H9 (cell line): ENCODE results near the gene INAFM1. TPM values are rescaled to one million over a fixed set of nuclear protein-coding genes. Genes with fewer than 3 reads are reported as not detected.
"Not testable (repeated sequence)": the region's sequence is repeated elsewhere in the genome, so short reads cannot be mapped to it uniquely, and the experiment has no call there.

Experiments
- DNase-seq: peaks from one replicate; pipeline ENCODE4 v3.0.0-alpha.2; 2017
- H2AFZ ChIP-seq: one replicate; pipeline ENCODE4 v1.6.1; 2013; ENCODE audit warnings: mild to moderate bottlenecking, low read length, control low read depth, moderate library complexity
- H2AK5ac ChIP-seq: 2 replicates; pipeline ENCODE4 v1.6.1; 2013; ENCODE audit warnings: low read length, control low read depth, mixed read lengths; ENCODE audit not compliant: insufficient read length
- H2BK120ac ChIP-seq: one replicate; pipeline ENCODE4 v1.6.1; 2013; ENCODE audit warnings: low read depth, mild to moderate bottlenecking, low read length, control low read depth, inconsistent platforms; ENCODE audit not compliant: poor library complexity, severe bottlenecking
- H2BK12ac ChIP-seq: 2 replicates; pipeline ENCODE4 v1.6.1; 2013; ENCODE audit warnings: low read length, control low read depth, mixed read lengths, low read depth; ENCODE audit not compliant: insufficient read length
- H2BK15ac ChIP-seq: 2 replicates; pipeline ENCODE4 v1.6.1; 2013; ENCODE audit warnings: low read depth, low read length, control low read depth
- H2BK20ac ChIP-seq: one replicate; pipeline ENCODE4 v1.6.1; 2013; ENCODE audit warnings: low read depth, mild to moderate bottlenecking, low read length, control low read depth, inconsistent platforms; ENCODE audit not compliant: poor library complexity, severe bottlenecking
- H2BK5ac ChIP-seq: 2 replicates; pipeline ENCODE4 v1.6.1; 2013; ENCODE audit warnings: low read length, control low read depth, mixed read lengths; ENCODE audit not compliant: insufficient read length
- H3K14ac ChIP-seq: 2 replicates; pipeline ENCODE4 v1.6.1; 2013; ENCODE audit warnings: low read length, control low read depth; ENCODE audit not compliant: insufficient read depth
- H3K18ac ChIP-seq: 2 replicates; pipeline ENCODE4 v1.6.1; 2013; ENCODE audit warnings: low read depth, mild to moderate bottlenecking, mixed read lengths, low read length, control low read depth; ENCODE audit not compliant: insufficient read length
- H3K23ac ChIP-seq: 2 replicates; pipeline ENCODE4 v1.6.1; 2013; ENCODE audit warnings: low read length, control low read depth, mixed read lengths, low read depth; ENCODE audit not compliant: insufficient read length
- H3K23me2 ChIP-seq: 2 replicates; pipeline ENCODE4 v1.6.1; 2013; ENCODE audit warnings: low read depth, mild to moderate bottlenecking, mixed read lengths, low read length, control low read depth; ENCODE audit not compliant: insufficient read length, poor library complexity, severe bottlenecking
- H3K27ac ChIP-seq: 2 replicates; pipeline ENCODE4 v1.5.1; 2013; ENCODE audit warnings: low read length, control low read depth, mixed read lengths, low read depth; ENCODE audit not compliant: insufficient read length
- H3K27me3 ChIP-seq: 2 replicates; pipeline ENCODE4 v1.6.1; 2013; ENCODE audit warnings: low read length, control low read depth, inconsistent platforms; ENCODE audit not compliant: insufficient read depth
- H3K4ac ChIP-seq: 2 replicates; pipeline ENCODE4 v1.6.1; 2013; ENCODE audit warnings: low read depth, mild to moderate bottlenecking, control low read depth, inconsistent platforms, low read length, moderate library complexity
- H3K4me1 ChIP-seq: 2 replicates; pipeline ENCODE4 v1.6.1; 2013; ENCODE audit warnings: low read length, control low read depth, inconsistent platforms; ENCODE audit not compliant: insufficient read depth
- H3K4me2 ChIP-seq: 2 replicates; pipeline ENCODE4 v1.6.1; 2013; ENCODE audit warnings: low read length, control low read depth, mixed read lengths; ENCODE audit not compliant: insufficient read length, insufficient read depth
- H3K56ac ChIP-seq: 2 replicates; pipeline ENCODE4 v1.6.1; 2013; ENCODE audit warnings: low read depth, mild to moderate bottlenecking, mixed read lengths, low read length, control low read depth; ENCODE audit not compliant: insufficient read length
- H3K79me1 ChIP-seq: 2 replicates; pipeline ENCODE4 v1.6.1; 2013; ENCODE audit warnings: low read depth, mild to moderate bottlenecking, moderate library complexity, low read length, control low read depth, inconsistent platforms; ENCODE audit not compliant: insufficient read depth, poor library complexity, severe bottlenecking
- H3K79me2 ChIP-seq: 2 replicates; pipeline ENCODE4 v1.6.1; 2013; ENCODE audit warnings: low read length, control low read depth, inconsistent platforms; ENCODE audit not compliant: insufficient read depth
- H3K9ac ChIP-seq: 2 replicates; pipeline ENCODE4 v1.6.1; 2013; ENCODE audit warnings: low read length, control low read depth, mixed read lengths; ENCODE audit not compliant: insufficient read length; ENCODE audit errors: extremely low read depth
- H3K9me3 ChIP-seq: one replicate; pipeline ENCODE4 v1.6.1; 2013; ENCODE audit warnings: low read depth, low read length, inconsistent platforms; ENCODE audit not compliant: control insufficient read depth
- H3T11ph ChIP-seq: one replicate; pipeline ENCODE4 v1.6.1; 2013; ENCODE audit warnings: mild to moderate bottlenecking, low read length, control low read depth, inconsistent platforms
- H4K20me1 ChIP-seq: one replicate; pipeline ENCODE4 v1.6.1; 2013; ENCODE audit not compliant: control insufficient read depth, insufficient read length, insufficient read depth
- H4K5ac ChIP-seq: 2 replicates; pipeline ENCODE4 v1.6.1; 2013; ENCODE audit warnings: low read depth, mild to moderate bottlenecking, mixed read lengths, low read length, control low read depth; ENCODE audit not compliant: insufficient read length
- H4K8ac ChIP-seq: replicated peaks from 2 replicates; pipeline ENCODE4 v1.6.1; 2013; ENCODE audit warnings: low read length, control low read depth, mixed read lengths, low read depth; ENCODE audit not compliant: insufficient read length
- H4K91ac ChIP-seq: 2 replicates; pipeline ENCODE4 v1.6.1; 2013; ENCODE audit warnings: low read depth, mild to moderate bottlenecking, moderate library complexity, mixed read lengths, low read length, control low read depth; ENCODE audit not compliant: insufficient read length
- H3K27ac Mint-ChIP-seq, 3 experiments: 2 replicates in 2 of 3; 3 replicates in 1 of 3; pipeline ENCODE4 v1.8.0; 2020 to 2021; ENCODE audit warnings: mixed read lengths in 3 of 3, mild to moderate bottlenecking in 1 of 3, moderate library complexity in 1 of 3
- H3K27me3 Mint-ChIP-seq: 2 replicates; pipeline ENCODE4 v1.8.0; 2021; ENCODE audit warnings: low read depth, mild to moderate bottlenecking, moderate library complexity, mixed read lengths
- H3K36me3 Mint-ChIP-seq, 3 experiments: 2 replicates in 2 of 3; 3 replicates in 1 of 3; pipeline ENCODE4 v1.8.0; 2020 to 2021; ENCODE audit warnings: low read depth in 3 of 3, mixed read lengths in 3 of 3; ENCODE audit not compliant: insufficient read depth in 1 of 3
- H3K4me1 Mint-ChIP-seq, 2 experiments: 2 replicates each; pipeline ENCODE4 v1.8.0; 2020; ENCODE audit warnings: mixed read lengths in 2 of 2
- H3K4me3 Mint-ChIP-seq, 2 experiments: 2 replicates in 1 of 2; 3 replicates in 1 of 2; pipeline ENCODE4 v1.8.0; 2020 to 2021; ENCODE audit warnings: mild to moderate bottlenecking in 2 of 2, mixed read lengths in 2 of 2, moderate library complexity in 1 of 2
- H3K9me3 Mint-ChIP-seq, 2 experiments: 2 replicates in 1 of 2; 3 replicates in 1 of 2; pipeline ENCODE4 v1.8.0; 2020; ENCODE audit warnings: mild to moderate bottlenecking in 2 of 2, mixed read lengths in 2 of 2, moderate library complexity in 1 of 2
- WGBS: extraction: QIAGEN DNeasy Blood & Tissue Kit; methylation state at CpG from one replicate; pipeline ENCODE4 v1.1.7; 2013; ENCODE audit warnings: missing lambda C conversion rate, low lambda C conversion rate, mixed read lengths; ENCODE audit not compliant: insufficient read length; ENCODE audit errors: extremely low coverage; 5-methylcytosine and 5-hydroxymethylcytosine counted together
- total RNA-seq: library from RNA; stranded (reverse); gene quantifications from 2 replicates; pipeline ENCODE4 v1.2.1, GENCODE V29; 2021
- TF ChIP-seq, protein P1 (sequence below): fragments of 200-600 bp; sonication (generic); conservative IDR thresholded peaks from 3 replicates; pipeline ENCODE4 v1.8.0; 2021; ENCODE audit warnings: antibody characterized with exemption, mild to moderate bottlenecking

Gene INAFM1
- total RNA-seq, 1 experiment from 2014 or later, result 8.5 TPM

DNA sequence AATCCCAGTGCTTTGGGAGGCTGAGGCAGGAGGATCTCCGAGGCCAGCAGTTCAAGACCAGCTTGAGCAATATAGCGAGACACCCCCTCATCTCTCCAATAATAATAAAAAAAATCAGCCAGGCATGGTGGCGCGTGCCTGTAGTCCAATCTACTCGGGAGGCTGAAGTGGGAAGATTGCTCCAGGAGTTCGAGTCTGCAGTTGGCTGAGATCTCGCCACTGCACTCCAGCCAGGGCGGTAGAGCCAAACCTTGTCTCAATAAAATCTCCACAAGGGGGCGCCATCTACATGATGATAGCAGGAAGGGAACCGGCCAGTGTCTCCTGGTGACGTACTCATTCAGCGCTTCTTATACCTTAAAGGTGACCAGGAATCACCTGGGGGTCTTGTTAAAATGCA, 21.4 kb downstream of the INAFM1 start:
- H4K20me1 ChIP-seq, result no peaks in the 10 kb centered on the region
- H4K91ac ChIP-seq, result no peak overlapping the region
- no peak overlapping the region for H4K5ac ChIP-seq
- H2BK15ac ChIP-seq, result no peak overlapping the region
- Mint-ChIP-seq H3K36me3 (no peaks in the 10 kb centered on the region), H3K27ac (no peak overlapping the region), H3K9me3 (no peaks in the 10 kb centered on the region), H3K4me1 (peaks cover 0 to 6% of the 10 kb centered on the region in 2 experiments; a peak in 2 of 4 replicates), H3K4me3 (no peak overlapping the region), H3K27me3 (no peaks in the 10 kb centered on the region)
- no peak overlapping the region for H3K23ac ChIP-seq
- H2BK120ac ChIP-seq, result no peak overlapping the region
- no peaks in the 10 kb centered on the region for H3K4me1 ChIP-seq
- H2AK5ac ChIP-seq, result no peak overlapping the region
- DNase-seq, result peak; percentile 91
- H3K23me2 ChIP-seq, result no peaks in the 10 kb centered on the region
- no peak overlapping the region for H2BK5ac ChIP-seq
- no peak overlapping the region for H3K56ac ChIP-seq
- H3K4ac ChIP-seq, result no peak overlapping the region
- H3T11ph ChIP-seq, result no peak overlapping the region
- no peak overlapping the region for H3K14ac ChIP-seq
- H2BK12ac ChIP-seq, result no peak overlapping the region
- TF ChIP-seq, protein P1, sequence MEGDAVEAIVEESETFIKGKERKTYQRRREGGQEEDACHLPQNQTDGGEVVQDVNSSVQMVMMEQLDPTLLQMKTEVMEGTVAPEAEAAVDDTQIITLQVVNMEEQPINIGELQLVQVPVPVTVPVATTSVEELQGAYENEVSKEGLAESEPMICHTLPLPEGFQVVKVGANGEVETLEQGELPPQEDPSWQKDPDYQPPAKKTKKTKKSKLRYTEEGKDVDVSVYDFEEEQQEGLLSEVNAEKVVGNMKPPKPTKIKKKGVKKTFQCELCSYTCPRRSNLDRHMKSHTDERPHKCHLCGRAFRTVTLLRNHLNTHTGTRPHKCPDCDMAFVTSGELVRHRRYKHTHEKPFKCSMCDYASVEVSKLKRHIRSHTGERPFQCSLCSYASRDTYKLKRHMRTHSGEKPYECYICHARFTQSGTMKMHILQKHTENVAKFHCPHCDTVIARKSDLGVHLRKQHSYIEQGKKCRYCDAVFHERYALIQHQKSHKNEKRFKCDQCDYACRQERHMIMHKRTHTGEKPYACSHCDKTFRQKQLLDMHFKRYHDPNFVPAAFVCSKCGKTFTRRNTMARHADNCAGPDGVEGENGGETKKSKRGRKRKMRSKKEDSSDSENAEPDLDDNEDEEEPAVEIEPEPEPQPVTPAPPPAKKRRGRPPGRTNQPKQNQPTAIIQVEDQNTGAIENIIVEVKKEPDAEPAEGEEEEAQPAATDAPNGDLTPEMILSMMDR, result peak; percentile 91
- H3K18ac ChIP-seq, result no peak overlapping the region
- H2AFZ ChIP-seq, result no peak overlapping the region
- H3K79me1 ChIP-seq, result no peaks in the 10 kb centered on the region
- no CpG with 5 or more reads among the region's 12 CpGs for WGBS
- H4K8ac ChIP-seq, result no peak overlapping the region
- H3K27ac ChIP-seq, result no peak overlapping the region
- no peaks in the 10 kb centered on the region for H3K79me2 ChIP-seq
- no peak overlapping the region for H3K4me2 ChIP-seq
- H3K9ac ChIP-seq, result no peak overlapping the region
- no peaks in the 10 kb centered on the region for H3K27me3 ChIP-seq
- H3K9me3 ChIP-seq, result no peaks in the 10 kb centered on the region
- no peak overlapping the region for H2BK20ac ChIP-seq

DNA sequence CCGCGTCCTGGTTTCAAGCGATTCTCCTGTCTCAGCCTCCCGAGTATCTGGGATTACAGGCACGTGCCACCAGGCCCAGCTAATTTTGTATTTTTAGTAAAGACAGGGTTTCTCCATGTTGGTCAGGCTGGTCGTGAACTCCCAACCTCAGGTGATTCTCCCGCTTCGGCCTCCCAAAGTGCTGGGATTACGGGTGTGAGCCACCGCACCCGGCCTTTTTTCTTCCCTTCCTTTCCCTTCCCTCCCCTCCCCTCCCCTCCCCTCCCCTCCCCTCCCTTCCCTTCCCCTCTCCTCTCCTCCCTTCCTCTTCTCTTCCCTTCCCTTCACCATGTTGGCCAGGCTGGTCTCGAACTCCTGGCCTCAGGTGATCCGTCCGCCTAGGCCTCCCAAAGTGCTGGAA, 26.2 kb downstream of the INAFM1 start:
- H3K27ac Mint-ChIP-seq, H4K91ac ChIP-seq, H3K23me2 ChIP-seq, H2BK5ac ChIP-seq, H2AK5ac ChIP-seq, H3T11ph ChIP-seq, H3K4ac ChIP-seq, H2BK15ac ChIP-seq, H3K79me2 ChIP-seq, H2BK20ac ChIP-seq, H3K4me1 ChIP-seq, H3K79me1 ChIP-seq, H4K8ac ChIP-seq, H2BK12ac ChIP-seq, H3K9ac ChIP-seq, H3K56ac ChIP-seq, H3K27me3 Mint-ChIP-seq, H3K27me3 ChIP-seq, H2AFZ ChIP-seq, H4K20me1 ChIP-seq, H3K18ac ChIP-seq, DNase-seq, H3K14ac ChIP-seq, H3K4me2 ChIP-seq, H3K36me3 Mint-ChIP-seq, H3K27ac ChIP-seq, H4K5ac ChIP-seq, H3K9me3 Mint-ChIP-seq, H2BK120ac ChIP-seq, H3K9me3 ChIP-seq, H3K4me3 Mint-ChIP-seq, H3K23ac ChIP-seq: not testable (repeated sequence)
- peaks cover 2 to 11% of the 10 kb centered on the region in 2 experiments for H3K4me1 Mint-ChIP-seq
- WGBS, result no CpG with 5 or more reads among the region's 14 CpGs
